ENCODE data around the gene MBNL2.

Gene MBNL2

DNA sequence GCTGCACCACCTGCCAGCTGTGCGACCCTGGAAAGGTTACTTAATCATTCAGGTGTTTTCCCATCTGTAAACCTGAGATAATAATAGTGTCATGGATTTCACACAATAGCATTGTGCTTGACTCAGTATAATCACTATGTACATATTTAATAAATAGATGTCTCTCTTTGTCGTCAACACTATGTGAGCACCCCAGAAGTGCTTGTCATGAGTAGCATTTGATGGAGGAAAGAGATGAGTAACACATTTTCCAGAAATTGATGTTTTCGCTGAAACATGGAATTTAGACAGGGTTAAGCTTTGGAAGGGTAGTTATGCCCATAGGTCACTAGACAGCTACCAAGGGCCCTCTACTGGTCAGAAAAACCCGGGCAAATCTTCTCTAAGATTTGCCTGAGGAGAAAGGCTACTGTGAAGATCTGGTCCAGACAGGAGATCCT lies 9.5 kb upstream of the MBNL2 start:
- DNase-seq: no peak

DNA sequence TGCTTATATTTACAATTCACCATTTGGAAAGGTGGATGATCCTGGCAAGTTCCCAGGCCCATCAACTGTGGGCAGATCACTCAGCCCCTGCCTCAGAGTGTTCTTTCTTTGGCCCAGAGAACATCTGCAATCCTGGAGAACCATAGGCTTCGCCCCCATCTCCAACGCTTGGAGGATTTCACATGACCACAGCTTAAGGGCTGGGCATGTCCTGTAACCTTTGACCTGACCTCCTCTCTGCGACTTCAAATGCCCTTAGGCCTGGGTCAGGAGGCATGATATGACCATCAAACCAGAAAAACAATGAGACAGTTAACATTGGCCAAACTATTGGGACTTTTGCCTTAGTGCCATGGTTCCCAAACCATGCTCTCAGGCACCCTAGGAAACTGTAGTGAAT lies 7.2 kb upstream of the MBNL2 start:
- no peak for DNase-seq

DNA sequence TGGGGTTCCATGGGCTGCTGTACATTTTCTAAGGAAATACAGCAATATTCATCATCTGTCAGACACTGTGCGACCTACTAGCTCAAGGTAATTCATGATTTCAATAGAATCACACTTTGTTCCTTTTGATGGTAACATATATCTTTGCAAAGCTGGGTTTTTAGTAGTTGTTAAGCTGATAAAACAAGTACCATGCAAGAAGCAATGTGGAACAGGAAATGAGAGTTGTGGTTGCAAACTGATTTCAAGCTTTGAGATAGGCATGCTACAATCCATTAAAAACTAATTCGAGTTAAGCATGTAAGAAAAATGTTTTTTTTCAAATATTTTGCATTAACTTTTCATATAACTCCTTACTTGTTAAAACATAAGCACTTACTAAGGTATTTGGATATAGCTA lies 6.8 kb upstream of the MBNL2 start:
- DNase-seq: no peak

DNA sequence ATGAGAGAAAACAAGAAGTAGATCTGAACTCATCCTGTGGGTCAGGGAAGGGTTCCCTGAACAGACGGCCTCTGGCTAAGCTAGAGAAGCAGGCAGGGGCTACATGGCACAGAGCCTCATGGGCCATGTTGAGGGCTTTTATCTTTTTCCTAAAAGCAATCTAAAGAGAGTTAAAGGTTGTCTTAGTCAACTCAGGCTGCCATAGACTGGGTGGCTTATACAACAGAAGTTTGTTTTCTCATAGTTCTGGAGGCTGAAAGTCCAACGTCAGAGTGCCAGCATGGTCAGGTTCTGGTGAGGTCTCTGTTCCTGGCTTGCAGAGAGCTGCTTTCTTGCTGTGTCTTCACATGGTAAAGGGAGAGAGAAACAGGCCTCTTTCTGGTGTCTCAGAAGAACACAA lies 2.9 kb upstream of the MBNL2 start:
- no peak for DNase-seq

DNA sequence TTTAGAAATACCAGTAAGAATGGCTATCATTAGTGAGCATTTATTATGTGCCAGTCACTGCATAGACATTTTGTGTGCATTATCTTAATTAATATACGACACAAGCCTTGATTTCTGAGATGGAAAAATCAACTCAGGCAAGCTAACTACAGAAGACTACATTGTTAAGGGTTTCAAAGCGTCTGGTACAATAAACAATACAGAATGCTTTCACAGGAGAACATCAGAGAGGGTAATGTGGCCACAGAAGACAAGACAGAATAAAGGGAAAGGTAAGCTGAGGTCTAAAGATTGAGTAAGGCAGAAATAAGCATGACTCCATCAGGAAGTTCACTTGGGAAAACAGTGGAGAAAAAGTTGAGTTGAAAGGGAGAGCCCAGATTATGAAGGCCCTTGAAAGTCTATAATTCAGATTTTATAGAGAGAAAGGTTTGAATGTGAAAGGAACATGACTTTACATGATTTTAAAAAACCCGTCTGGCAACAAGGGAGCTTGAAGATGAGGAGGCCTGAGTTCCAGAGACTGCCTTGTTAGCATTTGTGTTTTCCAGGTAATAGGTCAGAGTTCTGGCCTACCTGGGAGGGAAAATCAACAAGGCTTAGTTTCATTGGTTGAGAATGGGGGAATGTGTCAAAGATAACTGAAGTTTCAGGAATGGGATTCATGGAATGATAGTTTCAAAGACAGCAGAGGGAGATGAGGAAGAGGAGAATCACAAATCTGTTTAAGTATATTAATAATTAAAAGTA lies 1.8 kb upstream of the MBNL2 start:
- DNase-seq: no peak

DNA sequence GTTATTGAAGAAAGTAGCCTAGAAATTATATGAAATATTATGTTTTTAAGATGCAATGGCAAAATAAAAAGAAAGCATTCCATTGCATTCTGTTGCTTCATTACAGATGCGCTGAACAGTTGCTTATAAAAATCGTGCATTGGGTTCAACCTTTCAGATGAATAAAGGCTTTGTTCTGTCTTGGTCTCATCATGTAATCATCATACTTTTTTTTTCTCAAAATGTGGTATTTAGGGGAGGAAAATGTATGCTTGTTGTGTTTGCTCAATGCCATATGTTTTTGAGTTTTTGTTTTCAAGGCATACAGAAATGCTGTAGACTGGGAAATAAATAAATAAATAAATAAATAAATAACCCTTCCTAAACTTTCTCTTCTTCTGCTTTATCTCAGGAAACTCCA lies 1.1 kb upstream of the MBNL2 start:
- no peak for DNase-seq

DNA sequence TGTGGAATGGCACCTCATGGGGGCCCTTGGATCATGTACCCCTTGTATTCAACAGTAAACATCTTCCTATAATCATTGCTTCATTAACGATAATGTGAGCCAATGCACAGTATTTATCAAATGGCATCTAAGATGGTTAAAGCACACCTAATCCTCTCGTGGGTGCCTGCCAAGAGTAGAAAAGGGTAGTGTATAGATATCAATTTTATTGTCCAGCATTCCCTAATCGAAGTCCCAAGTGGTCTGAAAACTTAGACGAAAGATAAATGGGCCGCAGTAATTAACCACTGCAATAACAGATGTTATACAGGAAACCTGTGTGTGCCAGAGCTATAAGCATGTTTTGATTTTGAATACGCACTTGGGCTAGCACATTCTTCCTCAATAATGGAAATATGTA lies 667 bp upstream of the MBNL2 start:
- no peak for DNase-seq

DNA sequence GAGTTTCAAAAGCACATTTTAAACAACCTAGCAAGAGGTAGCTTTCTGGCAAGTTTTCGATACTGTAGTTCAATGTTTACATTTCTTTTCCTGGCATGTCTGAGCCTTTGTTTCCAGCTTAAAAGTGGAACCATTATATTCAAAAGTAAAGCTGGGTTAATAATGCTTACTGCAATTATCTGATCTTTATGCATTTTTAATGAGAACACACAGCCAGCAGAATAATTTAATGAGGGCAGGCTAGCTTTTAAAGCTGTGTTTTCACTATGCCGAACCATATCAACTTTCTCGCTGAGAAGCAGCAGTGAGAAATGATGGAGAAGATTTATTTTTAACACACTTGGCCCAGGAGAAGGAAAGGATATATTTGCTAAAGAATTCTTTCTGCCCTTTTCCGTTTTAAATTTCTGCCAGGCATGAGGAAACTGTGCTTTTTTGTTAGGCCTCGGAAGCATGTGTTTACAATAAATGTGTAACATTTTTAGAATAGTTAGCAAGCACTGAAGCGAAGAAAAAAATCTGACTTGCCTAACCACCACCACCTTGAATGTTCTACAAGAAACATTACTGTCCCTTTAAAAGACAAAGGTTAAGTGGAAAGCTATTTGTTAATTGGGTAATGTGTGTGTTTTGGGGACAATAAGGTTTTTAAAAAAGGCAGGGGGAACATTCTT lies 1.0 kb downstream of the MBNL2 start:
- DNase-seq: no peak

DNA sequence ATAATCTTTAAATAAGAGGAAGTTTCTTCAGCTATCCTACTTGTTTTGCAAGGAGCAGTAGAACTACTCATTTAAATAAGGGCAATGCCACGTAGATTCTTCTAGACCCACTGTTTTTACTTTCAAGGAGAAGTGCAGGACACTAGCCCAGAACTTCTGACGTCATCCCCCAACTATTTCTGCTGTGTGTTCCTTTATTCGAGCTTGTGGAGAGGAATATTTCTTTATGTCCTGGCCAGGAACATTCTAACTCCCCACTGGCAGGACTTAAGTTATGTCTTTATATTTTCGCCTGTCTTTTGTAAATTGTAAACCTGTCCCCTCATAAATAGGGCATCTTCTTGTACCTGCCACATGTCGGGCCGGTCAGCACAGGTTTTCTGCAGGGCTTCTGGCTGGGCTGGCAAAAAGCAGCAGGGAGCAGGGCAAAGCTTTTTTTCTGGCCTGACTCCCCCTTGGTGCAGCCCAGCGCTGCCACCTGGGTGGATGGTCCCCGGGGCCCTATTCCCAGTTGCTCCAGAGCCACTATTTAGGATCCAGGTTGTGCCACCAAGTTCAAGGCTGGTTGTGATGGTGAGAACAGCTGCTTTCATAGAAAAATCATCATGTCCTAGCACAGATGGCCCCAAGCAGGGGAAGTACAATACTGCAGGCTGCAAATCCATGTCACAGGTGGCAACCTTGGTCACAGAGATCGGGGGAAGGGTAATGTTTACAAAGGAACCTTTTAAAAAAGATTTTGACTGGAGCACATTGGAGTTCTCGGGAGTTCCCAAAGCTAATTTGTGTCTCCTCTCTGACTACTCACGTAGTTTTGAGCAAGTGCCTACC lies 1.8 kb downstream of the MBNL2 start:
- peak; percentile 10 for DNase-seq

DNA sequence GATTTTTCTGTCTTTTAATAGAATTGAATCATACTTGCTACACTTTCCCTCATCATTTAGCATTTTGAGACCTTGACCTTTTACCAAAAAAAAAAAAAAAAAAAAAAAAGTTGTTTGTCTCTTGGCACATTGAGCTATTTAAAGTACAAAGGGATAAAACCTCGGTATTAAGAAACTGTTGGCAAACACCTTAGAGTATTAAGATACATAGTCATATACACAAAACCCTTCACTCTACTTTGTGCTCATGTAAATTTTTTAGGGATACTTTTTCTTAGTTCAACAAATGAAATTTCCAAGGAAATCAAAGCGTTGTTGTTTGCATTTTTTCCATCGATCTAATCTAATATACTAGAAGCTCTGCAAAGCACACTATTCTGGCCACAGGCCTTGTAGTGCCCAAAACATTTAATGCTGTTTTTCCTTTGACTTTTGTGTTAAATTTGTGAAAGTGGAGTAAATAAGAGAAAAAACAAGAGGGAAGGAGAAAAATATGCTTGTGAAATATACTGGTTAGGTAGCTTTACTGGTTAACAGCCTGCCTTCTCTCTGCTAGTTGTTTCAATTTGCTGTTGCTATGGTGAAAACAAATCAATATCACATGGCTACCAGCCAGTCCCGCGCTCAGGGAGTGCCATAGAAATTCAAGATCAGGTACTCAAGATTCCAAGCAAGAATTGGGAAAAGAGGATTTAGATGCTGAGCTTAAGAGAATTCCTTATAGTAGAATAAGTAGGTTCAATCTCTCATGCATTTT lies 2.6 kb downstream of the MBNL2 start:
- peak; percentile 61 for DNase-seq

DNA sequence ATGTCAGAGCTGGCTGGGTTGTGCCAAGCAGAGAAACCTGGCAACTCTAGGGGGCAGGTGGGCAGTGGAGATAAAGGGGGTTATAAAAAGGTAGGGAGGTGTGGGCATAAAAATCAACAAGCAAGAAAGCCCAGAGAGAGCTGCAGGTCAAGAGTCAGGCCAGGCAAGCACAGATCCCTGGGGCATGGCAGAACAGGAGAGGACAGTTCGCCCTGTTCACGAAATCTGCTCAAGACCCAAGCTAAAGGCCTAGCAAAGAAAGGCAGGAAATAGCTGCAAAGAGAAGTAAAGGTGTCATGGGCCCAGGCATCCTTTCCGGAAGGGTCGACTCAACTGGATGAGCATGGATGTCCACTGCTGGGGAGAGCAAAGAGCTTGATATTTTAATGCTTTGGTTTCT lies 3.4 kb downstream of the MBNL2 start:
- no peak for DNase-seq

DNA sequence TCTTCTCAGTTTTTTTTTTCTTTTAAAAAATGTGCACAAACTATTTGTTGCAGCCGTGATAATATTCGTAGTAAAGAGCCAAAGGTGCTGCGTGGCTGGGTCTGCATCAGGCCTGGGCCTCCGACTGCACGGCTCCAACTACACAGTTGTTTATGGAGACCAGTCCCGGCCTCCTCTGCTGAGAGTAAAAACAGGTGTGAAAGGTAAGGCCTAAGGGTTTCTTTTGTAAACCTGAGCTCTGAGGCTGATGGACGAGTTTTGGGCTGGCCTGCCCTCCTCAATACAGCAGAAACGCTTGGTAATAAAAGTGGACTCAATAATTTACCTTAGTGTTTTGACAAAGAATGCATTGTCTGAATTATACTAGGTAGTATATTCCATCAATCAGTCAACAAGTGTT lies 3.9 kb downstream of the MBNL2 start:
- peak; percentile 33 for DNase-seq

DNA sequence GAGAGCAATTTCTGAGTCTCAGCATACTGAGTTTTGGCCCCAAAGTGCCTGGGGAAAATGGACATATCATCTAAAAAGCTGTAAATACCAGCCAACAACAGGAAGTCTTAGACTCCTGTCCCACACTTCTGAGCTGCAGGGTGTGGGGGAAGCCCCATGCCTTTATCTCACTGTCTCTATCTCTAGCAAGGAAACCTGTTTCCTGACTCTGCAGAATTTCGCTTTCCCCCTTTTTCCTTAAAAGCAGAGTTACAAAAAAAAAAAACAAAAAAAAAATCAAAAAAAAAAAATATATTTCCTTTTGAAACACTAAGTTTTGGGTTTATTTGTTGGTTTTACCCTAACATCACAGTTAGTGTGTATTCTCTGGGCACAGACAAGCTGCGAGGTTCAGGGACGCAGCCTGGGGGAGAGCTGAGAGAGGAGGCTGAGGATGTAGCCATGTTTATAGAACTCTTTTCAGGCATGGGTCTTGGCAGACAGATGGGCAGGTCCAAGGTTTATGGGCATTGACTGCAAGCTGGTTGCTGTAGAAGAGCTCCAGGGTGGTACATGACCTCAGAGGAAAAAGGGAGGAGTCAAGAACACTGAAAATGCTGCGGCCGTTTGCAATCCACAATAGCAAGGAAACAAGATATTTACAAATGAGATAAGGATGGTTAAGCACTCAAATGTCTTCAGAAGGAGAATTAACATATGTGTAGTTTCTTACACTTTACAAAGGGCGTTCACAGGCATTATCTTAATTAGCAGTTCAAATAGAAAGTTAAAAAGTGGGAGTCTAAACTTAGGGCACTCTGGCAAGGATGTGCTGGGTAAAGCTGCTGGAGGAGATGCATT lies 4.9 kb downstream of the MBNL2 start:
- DNase-seq: no peak

DNA sequence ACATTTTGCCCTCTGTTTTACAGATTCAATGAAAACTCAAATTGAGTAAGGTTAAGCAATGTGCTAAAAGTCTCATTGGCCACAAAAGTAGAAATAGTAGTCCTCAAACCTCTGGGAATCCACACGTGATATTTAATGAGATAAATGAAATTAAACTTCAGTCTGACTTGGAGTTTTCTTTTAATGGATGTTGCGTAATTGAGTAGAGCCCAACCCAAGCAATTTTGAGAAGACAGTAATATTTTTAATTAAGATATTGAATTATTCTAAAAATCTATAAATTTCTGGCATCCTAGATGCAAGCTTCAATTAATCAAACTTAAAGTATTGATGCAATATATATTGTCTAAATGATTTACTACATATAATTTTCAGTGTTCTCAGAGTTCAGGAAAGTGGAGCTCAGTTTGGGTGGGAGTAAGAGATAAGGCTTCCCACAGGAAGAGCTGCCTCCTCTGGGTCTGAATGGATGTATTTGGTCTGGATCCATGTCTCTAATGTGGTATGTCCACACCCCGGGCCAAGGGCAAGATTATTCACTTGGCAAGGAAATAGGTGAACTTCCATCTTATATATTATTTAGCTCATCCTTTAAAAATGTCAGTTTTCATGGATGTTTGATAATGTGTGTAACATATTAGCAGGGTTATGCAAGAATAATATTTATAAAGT lies 6.9 kb downstream of the MBNL2 start:
- DNase-seq: no peak

DNA sequence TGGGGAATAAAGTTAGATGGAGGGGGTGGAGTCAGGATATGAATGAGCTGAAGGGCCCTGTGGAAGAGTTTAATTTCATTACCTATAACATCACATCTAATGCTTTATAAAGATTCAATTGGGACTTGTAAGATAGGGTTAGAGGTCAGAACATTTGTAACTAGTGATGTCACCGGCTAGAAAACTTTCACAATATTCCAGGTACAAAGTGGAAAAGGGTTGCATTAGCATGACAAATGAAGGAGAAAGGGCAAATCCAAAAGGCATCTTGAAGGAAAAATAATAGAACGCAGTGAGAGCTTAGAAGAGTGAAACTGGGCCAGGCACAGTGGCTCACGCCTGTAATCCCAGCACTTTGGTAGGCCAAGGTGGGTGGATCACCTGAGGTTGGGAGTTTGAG lies 7.6 kb downstream of the MBNL2 start:
- DNase-seq: no peak

DNA sequence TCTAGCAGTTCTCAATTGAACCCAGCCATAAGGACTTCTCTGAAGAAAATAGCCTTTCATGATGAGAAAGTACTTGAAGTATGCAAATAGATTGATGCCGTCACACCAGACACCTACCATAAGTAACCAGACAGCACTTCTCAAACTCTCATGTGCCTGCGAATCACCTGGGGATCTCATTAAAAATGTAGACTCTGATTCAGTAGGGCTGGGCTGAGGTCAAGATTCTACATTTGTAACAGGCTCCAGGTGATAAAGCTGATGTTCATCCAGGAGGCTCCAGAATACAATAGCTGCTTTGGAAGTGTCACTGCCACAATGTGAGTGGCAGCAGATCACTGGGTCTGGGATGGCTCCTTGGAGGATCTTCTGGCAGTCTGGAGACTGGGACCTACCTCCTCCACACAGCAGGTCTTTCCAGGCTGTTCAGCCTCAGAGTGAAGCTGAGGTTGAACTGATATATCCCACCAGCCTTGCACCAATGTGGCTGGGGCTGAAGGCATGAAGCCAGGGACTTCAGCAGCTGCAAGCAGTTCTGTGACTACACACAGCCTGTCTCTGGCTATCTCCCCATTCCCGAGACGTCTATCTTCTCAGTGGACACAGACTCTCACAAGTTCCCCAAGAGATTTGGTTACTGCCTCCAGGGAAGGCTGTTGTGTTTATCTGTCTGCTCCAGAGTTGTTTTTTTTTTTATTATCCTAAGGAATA lies 9.1 kb downstream of the MBNL2 start:
- DNase-seq: no peak

DNA sequence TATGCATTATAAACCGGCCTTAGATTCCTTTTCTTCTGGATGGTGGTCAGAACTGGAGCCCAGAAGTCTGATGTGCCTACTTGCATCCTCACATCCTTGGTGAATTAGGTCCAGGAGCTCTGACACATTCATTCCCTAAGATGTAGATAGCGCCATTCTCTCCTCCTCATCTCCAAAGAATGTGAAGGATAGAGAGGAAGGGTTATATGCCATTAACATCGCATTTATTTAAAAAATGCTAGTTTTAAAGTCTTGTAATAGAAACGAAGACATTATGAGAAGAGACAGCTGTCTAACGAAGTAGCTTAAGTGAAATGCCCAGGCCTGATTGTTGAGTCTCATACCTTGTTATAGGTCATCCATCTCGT lies 9.7 kb downstream of the MBNL2 start:
- no peak for DNase-seq

DNA sequence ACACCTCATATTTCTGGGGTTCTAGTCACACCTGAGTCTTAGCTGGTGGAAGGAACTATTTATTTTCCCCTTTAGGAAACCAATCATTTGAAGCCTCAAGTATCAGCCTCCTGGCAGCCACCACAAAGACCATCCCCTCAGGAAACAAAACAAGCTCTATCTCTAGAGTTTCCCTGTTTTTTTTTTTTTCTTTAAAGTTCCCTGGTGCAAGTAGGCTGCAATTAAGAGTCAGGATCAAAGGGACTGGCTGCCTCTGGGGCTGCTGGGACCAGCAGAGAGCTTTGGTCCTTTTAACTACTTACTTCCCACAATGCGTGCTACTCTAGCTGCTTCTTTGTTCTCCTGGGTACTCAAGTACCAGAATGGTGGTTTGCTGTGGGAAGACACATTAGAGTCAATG lies 11.4 kb downstream of the MBNL2 start:
- no peak for DNase-seq

DNA sequence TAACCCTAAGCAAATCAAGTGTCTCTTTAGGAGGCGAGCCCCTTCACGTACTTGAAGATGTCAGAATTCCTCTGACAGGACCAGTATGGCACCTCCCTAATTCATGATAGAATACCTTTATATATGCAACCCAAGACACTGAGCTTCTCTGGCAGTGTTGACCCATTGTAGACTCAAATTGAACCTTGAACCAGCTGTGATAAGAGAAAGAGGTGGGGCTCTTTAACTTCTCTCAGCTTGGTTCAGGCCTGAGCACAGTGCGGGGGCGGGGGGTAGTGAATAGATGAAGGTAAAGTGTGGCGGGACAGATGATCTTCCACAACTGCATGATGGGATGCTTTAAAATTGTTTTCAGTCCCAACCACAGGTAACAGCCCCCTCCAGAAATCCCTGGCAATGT lies 12.1 kb downstream of the MBNL2 start:
- DNase-seq: no peak

DNA sequence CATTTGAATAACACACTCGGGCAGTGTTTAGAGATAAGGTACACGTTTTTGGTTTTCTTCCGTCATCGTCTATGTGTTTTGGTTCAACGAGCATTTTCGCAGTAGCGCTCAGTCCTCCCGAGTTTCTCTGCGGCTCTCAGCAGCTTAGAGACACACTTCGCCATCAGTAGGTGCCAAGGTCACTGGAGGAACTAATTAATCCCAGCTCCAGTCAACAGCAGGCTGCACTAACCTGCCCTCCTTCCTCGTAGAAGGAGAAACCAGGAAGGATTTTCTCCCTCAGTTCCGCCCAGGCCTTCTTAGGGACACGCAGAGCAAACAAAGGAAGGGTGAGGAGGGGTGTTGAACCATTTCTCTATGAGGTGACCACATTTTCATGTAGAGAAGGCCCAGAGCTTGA lies 12.6 kb downstream of the MBNL2 start:
- DNase-seq: no peak

Data from DMS153 (cell line).